NCI-H1436 (cell line): Measurements from ENCODE around the gene RER1.

Source experiments
- DNase-seq: peaks from one replicate; lab custom pipeline; 2025; lab: John Stamatoyannopoulos, UW

Gene RER1

DNA sequence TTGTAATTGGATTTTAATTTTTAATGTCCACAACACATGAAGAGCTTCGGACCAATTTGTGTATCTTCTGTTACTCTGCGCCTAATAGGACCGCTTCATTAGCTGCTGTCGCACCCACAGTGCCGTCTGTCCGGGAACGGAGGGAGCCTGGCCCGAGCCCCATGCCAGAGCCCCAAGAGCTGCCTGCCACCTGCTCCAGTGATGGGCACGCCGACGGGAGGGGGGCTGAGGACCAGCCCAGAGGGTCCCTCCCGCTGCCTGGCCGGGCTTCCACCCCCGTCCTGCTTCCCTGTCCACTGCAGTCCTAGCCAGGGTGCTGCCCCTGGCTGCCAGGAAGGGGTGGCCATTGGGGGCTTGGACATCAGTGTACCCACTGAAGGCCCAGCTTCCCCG lies 54.2 kb downstream of the RER1 start:
- DNase-seq, result no peak

DNA sequence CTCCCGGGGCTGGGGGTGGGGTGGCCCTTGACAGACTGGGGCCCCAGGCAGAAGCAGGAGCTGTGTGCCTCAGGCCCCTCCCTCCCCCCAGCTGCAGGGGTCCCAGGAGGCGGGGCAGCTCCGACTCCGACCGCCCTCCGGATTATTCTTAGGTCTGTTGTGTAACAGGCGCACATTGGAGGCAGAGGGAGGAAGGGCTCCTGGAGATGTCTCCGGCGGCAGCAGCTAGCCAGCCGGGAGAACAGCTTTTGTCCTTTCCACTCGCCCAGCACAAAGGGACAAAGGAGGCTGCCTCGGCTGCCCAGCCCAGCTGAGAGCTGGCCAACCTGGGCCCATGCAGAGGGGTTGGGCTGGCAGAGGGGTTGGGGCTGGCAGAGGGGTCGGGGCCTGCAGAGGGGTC lies 54.8 kb downstream of the RER1 start:
- no peak for DNase-seq

DNA sequence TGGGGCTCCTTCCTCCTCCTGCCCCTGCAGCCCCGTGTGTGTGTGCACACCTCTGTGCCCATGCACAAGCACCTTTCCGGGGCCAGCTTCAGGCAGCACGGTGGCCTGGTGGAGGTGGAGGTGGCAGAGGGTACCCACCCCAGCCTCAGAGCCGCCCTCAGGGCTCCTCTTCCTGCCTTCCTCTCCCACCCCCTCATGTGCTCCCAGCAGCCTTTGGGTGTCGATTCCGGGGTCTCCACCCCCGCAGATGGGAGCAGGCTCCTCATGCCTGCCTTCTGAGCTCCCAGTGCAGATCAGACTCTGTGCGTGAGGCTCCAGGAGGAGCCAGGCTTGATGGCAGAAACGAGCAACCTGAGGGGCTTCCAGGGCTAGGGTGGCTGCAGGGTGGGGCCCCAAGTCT lies 55.2 kb downstream of the RER1 start:
- DNase-seq, result no peak

DNA sequence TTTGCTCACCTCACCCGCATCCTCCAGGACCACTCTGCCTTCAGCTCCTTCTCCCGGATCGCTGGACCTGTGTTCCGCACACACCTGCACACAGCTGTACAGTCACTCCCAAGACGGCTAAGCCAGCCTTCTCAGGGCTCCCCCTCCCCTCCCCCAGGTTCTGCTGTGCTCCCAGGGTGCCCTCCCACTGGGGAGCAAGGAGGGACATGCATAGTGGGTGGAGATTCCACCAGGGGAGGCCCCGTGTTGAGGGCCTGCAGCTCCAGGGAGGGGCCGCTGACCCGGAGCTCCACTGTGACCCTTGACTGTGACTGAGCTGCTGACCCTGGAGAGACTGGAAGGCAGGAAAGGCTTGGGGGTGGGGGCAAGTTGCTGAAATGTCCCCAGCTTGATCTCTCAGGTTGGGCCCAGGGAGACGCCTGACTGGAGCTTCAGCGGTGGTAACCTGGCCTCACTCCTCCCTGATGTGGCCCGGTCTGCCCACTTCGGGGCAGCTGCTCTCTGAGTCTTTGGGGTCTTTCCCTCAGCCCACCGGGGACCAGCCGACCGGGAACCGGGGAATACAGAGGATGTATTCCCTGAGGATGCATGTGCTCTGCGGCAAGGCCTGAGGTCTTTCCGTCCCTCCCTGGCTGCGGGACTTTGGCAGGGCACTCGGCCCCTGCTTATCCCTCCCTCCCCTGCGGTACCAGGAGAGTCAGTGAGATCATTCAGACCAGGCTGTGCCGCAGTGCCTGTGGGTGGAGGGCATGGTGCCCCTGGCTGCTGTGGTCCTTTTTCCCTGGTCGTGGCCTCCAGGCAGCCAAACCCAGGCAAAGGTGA lies 55.8 kb downstream of the RER1 start:
- DNase-seq, result no peak

DNA sequence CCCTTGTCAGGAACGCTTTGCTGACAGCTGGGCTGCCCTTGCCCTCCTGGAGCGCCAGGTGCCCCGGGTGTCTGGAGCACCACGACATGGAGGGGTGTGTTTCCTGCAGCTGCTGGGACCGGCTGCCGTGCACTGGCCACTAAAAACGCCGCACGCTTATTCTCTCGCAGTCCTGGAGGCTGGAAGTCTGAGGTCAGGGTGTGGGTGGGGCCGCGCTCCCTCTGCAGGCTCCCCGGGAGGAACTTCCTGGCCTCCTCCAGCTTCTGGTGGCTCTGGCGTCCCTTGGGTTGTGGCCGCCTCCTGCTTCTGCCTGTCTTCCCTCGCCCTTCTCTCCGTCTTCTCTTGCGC lies 56.4 kb downstream of the RER1 start:
- DNase-seq, result no peak

DNA sequence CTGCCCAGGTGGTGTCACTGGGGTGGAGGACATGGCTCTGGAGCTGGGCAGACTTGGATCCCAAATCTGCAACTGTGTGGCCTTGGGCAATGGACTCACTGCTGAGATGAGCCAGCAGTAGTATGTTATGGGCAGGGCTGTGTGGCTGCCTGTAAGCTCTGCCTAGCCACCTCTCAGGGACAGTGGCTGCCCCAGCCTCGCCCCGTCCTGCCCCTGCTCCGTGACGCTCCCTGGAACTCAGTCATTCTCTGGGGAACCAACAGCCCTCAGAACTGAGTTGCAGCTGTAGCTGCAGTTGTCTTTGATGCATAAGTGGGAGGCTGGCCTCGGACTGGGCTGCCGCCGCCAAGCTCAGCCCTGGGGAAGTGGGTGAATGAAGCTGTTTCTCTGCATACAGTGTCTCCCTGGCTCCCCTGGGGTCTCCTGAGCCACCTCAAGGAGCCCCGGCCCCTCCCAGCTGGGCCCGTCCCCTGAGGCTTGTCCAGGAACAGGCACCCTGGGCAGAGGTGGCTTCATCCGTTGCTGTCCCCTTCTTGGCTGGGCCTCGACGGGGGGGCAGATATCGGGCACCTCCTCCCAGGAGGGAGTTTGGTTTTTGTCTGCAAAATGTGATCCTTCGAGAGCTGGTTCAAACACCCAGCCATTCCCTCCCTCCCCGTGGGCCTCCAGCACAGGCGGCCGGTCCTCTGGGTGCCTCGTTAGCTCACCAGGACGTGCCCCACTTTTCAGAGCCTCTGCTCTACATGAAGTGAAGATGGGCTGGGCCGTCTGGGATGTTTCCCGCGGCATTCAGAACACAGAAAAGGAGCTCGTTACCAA lies 58.2 kb downstream of the RER1 start:
- DNase-seq, result no peak

DNA sequence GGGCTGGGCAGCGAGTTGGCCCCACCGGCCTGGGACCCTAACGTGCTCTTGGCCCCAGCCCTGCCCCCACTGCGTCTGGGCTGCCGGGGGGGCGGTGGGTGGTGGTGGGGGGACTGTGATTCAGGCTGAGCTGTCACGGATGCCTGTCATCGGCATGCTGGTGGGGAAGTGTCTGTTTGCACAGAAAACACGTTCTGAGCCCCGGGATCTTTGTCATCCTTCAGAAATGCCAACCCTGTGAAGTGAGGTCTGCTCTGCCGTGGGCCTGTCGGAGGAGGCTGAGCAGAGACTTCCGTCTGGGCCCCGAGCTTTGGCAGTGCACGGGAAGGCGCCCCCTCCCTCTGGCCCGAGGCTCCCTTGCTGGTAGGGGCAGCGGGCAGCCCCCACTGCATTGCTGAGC lies 60.1 kb downstream of the RER1 start:
- no peak for DNase-seq

DNA sequence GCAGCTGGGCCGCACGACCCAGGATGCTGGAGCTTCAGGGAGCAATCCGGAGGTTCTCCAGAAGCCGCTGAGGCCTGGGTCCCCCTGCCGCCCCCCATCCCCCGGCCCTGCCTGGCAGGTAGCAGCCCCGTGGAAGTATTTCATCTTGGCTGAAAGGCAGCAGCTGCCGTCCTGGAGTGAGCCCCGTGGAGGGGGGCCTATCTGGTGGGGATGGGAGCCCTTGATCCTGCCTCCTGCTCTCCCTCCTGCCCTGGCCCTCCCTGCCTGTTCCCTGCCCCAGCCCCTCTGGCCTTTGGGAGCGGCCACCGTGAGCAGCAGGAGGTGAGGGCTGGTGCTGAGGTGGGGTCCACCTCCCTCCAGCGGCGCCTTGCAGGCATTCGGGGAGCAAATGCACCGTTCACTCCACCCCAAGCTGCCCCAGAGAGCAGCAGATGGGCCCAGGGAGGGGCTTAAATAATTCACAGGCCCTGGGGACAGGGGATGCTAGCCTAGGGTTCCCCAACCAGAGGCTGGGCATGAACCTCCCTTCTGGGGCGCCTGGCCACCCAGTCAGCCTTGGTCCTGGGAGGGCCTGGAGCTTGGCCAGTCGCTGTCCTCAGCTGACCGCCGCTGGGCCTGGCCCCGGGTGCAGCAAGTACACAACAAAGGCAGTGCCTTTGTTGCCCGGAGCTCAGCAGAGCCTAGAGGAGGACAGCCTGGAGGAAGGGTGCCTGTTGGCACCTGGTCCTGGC lies 60.7 kb downstream of the RER1 start:
- no peak for DNase-seq

DNA sequence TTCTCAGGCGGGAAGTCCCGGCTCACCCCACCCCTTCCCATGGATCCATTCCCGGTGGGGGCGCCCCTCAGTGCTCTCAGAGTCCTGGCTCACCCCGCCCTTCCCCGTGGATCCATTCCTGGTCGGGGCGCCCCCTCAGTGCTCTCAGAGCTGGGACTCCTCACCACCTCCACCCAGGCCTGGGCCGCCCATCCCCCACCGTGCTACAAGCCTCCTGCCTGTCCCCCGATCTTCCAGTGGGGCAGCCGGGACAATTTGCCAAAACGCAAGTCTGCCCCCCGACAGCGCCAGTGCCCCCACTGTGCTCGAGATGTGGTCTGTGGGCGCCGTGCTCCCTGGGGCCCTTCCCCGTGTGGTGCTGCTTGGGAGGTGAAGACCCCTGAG lies 61.3 kb downstream of the RER1 start:
- no peak for DNase-seq

DNA sequence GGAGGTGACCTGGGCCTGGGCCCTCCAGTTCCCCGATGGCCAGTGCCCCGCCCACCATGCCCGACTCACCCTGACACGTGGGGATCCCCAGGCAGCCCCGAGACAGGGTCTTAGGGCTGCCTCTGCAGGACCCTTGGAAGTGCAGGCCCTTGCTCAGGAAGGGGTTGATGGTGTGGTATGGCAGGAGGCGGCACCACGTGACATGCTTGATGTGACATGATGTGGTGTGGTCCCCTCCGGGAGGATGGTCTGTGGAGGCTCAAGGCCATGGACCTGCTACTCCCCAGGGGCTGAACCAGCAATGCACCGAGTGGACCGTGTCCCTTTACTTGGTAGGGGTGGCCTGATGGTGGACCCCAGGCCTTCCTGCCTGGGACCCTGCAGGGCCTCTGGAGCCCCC lies 62.6 kb downstream of the RER1 start:
- DNase-seq, result no peak
